Measurements from ENCODE around the gene CLEC9A. TPM values are rescaled to one million over a fixed set of nuclear protein-coding genes. Genes with fewer than 3 reads are reported as not detected.

Gene CLEC9A
- total and polyA plus RNA-seq, 4 donors: 0.03 to 0.14 TPM; not detected in 2

- TF ChIP-seq HNF4G (IDR thresholded peaks at IDR 0.05) (no peak), ZBTB33 (IDR thresholded peaks at IDR 0.05) (no peak), SP1 (IDR thresholded peaks at IDR 0.05) (no peak), FOXA1 (IDR thresholded peaks at IDR 0.05) (no peak), EGR1 (IDR thresholded peaks at IDR 0.05; ENCODE audit: low read depth in 2 of 2) (no peak), MAX (IDR thresholded peaks at IDR 0.05) (no peak), NR2F2 (IDR thresholded peaks at IDR 0.05) (no peak), HNF4A (conservative IDR thresholded peaks at IDR 0.05) (no peak), RAD21 (IDR thresholded peaks at IDR 0.05) (no peak), YY1 (IDR thresholded peaks at IDR 0.05) (no peak)
- TF ChIP-seq, protein P1, sequence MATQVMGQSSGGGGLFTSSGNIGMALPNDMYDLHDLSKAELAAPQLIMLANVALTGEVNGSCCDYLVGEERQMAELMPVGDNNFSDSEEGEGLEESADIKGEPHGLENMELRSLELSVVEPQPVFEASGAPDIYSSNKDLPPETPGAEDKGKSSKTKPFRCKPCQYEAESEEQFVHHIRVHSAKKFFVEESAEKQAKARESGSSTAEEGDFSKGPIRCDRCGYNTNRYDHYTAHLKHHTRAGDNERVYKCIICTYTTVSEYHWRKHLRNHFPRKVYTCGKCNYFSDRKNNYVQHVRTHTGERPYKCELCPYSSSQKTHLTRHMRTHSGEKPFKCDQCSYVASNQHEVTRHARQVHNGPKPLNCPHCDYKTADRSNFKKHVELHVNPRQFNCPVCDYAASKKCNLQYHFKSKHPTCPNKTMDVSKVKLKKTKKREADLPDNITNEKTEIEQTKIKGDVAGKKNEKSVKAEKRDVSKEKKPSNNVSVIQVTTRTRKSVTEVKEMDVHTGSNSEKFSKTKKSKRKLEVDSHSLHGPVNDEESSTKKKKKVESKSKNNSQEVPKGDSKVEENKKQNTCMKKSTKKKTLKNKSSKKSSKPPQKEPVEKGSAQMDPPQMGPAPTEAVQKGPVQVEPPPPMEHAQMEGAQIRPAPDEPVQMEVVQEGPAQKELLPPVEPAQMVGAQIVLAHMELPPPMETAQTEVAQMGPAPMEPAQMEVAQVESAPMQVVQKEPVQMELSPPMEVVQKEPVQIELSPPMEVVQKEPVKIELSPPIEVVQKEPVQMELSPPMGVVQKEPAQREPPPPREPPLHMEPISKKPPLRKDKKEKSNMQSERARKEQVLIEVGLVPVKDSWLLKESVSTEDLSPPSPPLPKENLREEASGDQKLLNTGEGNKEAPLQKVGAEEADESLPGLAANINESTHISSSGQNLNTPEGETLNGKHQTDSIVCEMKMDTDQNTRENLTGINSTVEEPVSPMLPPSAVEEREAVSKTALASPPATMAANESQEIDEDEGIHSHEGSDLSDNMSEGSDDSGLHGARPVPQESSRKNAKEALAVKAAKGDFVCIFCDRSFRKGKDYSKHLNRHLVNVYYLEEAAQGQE (IDR thresholded peaks at IDR 0.05): no peak
- TF ChIP-seq, protein P2, sequence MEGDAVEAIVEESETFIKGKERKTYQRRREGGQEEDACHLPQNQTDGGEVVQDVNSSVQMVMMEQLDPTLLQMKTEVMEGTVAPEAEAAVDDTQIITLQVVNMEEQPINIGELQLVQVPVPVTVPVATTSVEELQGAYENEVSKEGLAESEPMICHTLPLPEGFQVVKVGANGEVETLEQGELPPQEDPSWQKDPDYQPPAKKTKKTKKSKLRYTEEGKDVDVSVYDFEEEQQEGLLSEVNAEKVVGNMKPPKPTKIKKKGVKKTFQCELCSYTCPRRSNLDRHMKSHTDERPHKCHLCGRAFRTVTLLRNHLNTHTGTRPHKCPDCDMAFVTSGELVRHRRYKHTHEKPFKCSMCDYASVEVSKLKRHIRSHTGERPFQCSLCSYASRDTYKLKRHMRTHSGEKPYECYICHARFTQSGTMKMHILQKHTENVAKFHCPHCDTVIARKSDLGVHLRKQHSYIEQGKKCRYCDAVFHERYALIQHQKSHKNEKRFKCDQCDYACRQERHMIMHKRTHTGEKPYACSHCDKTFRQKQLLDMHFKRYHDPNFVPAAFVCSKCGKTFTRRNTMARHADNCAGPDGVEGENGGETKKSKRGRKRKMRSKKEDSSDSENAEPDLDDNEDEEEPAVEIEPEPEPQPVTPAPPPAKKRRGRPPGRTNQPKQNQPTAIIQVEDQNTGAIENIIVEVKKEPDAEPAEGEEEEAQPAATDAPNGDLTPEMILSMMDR (IDR thresholded peaks at IDR 0.05; ENCODE audit: low read depth, low read length, missing input control): no peak
- Histone ChIP-seq H3K9me3 (ENCODE audit: control insufficient read depth in 4 of 4, low read length in 3 of 4) (no peaks in the 10 kb centered on the region), H3K9ac (ENCODE audit: low read depth in 1 of 2, low read length in 2 of 2) (no peak overlapping the region), H3K4me3 (ENCODE audit: low read depth in 1 of 3, low read length in 3 of 3) (no peak overlapping the region), H3K36me3 (ENCODE audit: control insufficient read depth in 4 of 4, insufficient read depth in 3 of 4, low read depth in 1 of 4, low read length in 3 of 4) (peaks cover 0 to 3% (median 0%) of the 10 kb centered on the region in 4 donors), H3K27me3 (ENCODE audit: control insufficient read depth in 4 of 4, insufficient read depth in 4 of 4, low read length in 3 of 4) (no peaks in the 10 kb centered on the region), H3K27ac (ENCODE audit: low read depth in 1 of 2, low read length in 2 of 2) (no peak overlapping the region), H3K4me1 (ENCODE audit: control insufficient read depth in 4 of 4, insufficient read depth in 4 of 4, low read length in 3 of 4) (no peaks in the 10 kb centered on the region)
- no peak for DNase-seq (ENCODE audit: low spot score)
- 91% methylated on average over 15 of the region's 15 CpGs for WGBS
These were observed 84.8 kb downstream of the CLEC9A start for GRCh38 chr12:10115311-10115710.

Other genes starting within 250 kb of the CLEC9A start
- 1 to 10 TPM in 1 of 2 donors, under 1 TPM in 1; 0.56 to 1.5 TPM for gene KLRF1, start 203.2 kb upstream of the CLEC9A start, total RNA-seq
- gene KLRF1, start 203.2 kb upstream of the CLEC9A start, polyA plus RNA-seq: under 1 TPM; 0.18 to 0.96 TPM
- 1 to 10 TPM; 3.1 to 3.2 TPM for gene CLEC2B, start 161.3 kb upstream of the CLEC9A start, total RNA-seq
- 1 to 10 TPM; 2.9 to 4.2 TPM for gene CLEC2B, start 161.3 kb upstream of the CLEC9A start, polyA plus RNA-seq
- gene KLRF2, start 149.2 kb upstream of the CLEC9A start, total RNA-seq: not detected
- not detected for gene KLRF2, start 149.2 kb upstream of the CLEC9A start, polyA plus RNA-seq
- gene CLEC2A, start 98.3 kb upstream of the CLEC9A start, total RNA-seq: not detected
- gene CLEC2A, start 98.3 kb upstream of the CLEC9A start, polyA plus RNA-seq: not detected
- 1 to 10 TPM; 2.3 to 3.4 TPM for gene CLEC12A, start 59.3 kb upstream of the CLEC9A start, total RNA-seq
- 1 to 10 TPM; 3.0 to 4.7 TPM for gene CLEC12A, start 59.3 kb upstream of the CLEC9A start, polyA plus RNA-seq
- gene CLEC1B, start 31.6 kb upstream of the CLEC9A start, total RNA-seq: 10 to 100 TPM; 28.0 to 29.8 TPM
- 10 to 100 TPM; 33.2 to 36.4 TPM for gene CLEC1B, start 31.6 kb upstream of the CLEC9A start, polyA plus RNA-seq
- under 1 TPM; 0.17 to 0.23 TPM for gene CLEC12B, start 20.1 kb upstream of the CLEC9A start, total RNA-seq
- under 1 TPM; 0.16 to 0.24 TPM for gene CLEC12B, start 20.1 kb upstream of the CLEC9A start, polyA plus RNA-seq
- 1 to 10 TPM in 1 of 2 donors, under 1 TPM in 1; 0.09 to 2.1 TPM for gene CLEC1A, start 68.3 kb downstream of the CLEC9A start, total RNA-seq
- 1 to 10 TPM; 1.1 to 1.2 TPM for gene CLEC1A, start 68.3 kb downstream of the CLEC9A start, polyA plus RNA-seq
- gene CLEC7A, start 99.5 kb downstream of the CLEC9A start, total RNA-seq: 1 to 10 TPM; 3.6 to 7.0 TPM
- gene CLEC7A, start 99.5 kb downstream of the CLEC9A start, polyA plus RNA-seq: 1 to 10 TPM; 2.8 to 3.9 TPM
- gene OLR1, start 141.4 kb downstream of the CLEC9A start, total RNA-seq: under 1 TPM in 1 of 2 donors, not detected in 1; 0.37 TPM
- under 1 TPM in 1 of 2 donors, not detected in 1; 0.13 TPM for gene OLR1, start 141.4 kb downstream of the CLEC9A start, polyA plus RNA-seq
- gene TMEM52B, start 148.3 kb downstream of the CLEC9A start, total RNA-seq: under 1 TPM in 1 of 2 donors, not detected in 1; 0.37 TPM
- gene TMEM52B, start 148.3 kb downstream of the CLEC9A start, polyA plus RNA-seq: not detected
- gene GABARAPL1, start 182.2 kb downstream of the CLEC9A start, total RNA-seq: 10 to 100 TPM; 50.8 to 55.1 TPM
- 100 to 1,000 TPM in 1 of 2 donors, 10 to 100 TPM in 1; 18.0 to 118 TPM for gene GABARAPL1, start 182.2 kb downstream of the CLEC9A start, polyA plus RNA-seq